HEK293 (cell line): ENCODE measurements around the gene P4HA2.

Experiments used
- CTCF ChIA-PET: fragments of 350-600 bp; formaldehyde crosslinking; extraction: SDS; loops from one replicate; lab custom pipeline; 2021; ENCODE audit warnings: antibody characterized with exemption; lab: Yijun Ruan, JAX
- POLR2A ChIA-PET: fragments of 300-600 bp; formaldehyde crosslinking; extraction: SDS; loops from one replicate; lab custom pipeline; 2020; ENCODE audit warnings: antibody characterized with exemption, inconsistent platforms; lab: Yijun Ruan, JAX
- H3K27ac ChIP-seq: fragments of 200-500 bp; sonication (Bioruptor generic); 2 replicates; pipeline ENCODE4 v1.5.1; 2014; ENCODE audit warnings: low read depth, low read length, control low read depth, inconsistent platforms; ENCODE audit errors: extremely low read depth
- H3K36me3 ChIP-seq, 2 experiments: fragments of 200-500 bp in 1 of 2; sonication (Bioruptor generic) in 1 of 2; 1 replicate in 1 of 2; 2 replicates in 1 of 2; pipeline ENCODE4 v1.5.1; 2014 to 2017; ENCODE audit warnings: inconsistent platforms in 2 of 2, low read length in 2 of 2; ENCODE audit not compliant: control insufficient read depth in 2 of 2, insufficient read depth in 1 of 2
- H3K4me1 ChIP-seq: fragments of 200-500 bp; sonication (Bioruptor generic); 2 replicates; pipeline ENCODE4 v1.5.1; 2014; ENCODE audit warnings: mild to moderate bottlenecking, low read length, inconsistent platforms; ENCODE audit not compliant: control insufficient read depth, insufficient read depth
- H3K4me3 ChIP-seq: 2 replicates; pipeline ENCODE4 v1.5.1; 2011; ENCODE audit warnings: low read depth, mild to moderate bottlenecking, control low read depth, low read length, moderate library complexity
- H3K9me3 ChIP-seq: fragments of 200-500 bp; sonication (Bioruptor generic); 2 replicates; pipeline ENCODE4 v1.5.1; 2014; ENCODE audit warnings: low read depth, low read length, inconsistent platforms; ENCODE audit not compliant: control insufficient read depth, insufficient read depth
- BCL11B ChIP-seq: fragments of 450-650 bp; formaldehyde crosslinking; IDR thresholded peaks from 2 replicates; pipeline ENCODE4 v1.5.1; 2016; ENCODE audit warnings: low read depth, missing biosample characterization, missing genetic modification characterization
- CTCF ChIP-seq: fragments of 450-650 bp; formaldehyde crosslinking; IDR thresholded peaks from 2 replicates; pipeline ENCODE4 v1.5.1; 2016; ENCODE audit warnings: missing biosample characterization, missing genetic modification characterization
- EGR2 ChIP-seq: fragments of 450-650 bp; formaldehyde crosslinking; IDR thresholded peaks from 2 replicates; pipeline ENCODE4 v1.5.1; 2016; ENCODE audit warnings: low read depth, missing biosample characterization, missing genetic modification characterization
- GLI2 ChIP-seq: fragments of 450-650 bp; formaldehyde crosslinking; IDR thresholded peaks from 2 replicates; pipeline ENCODE4; 2017; ENCODE audit warnings: missing biosample characterization, missing genetic modification characterization, low read depth, borderline replicate concordance
- GLI4 ChIP-seq: fragments of 450-650 bp; formaldehyde crosslinking; IDR thresholded peaks from 2 replicates; pipeline ENCODE4 v1.5.1; 2016; ENCODE audit warnings: missing biosample characterization, missing genetic modification characterization
- KLF17 ChIP-seq: fragments of 450-650 bp; formaldehyde crosslinking; IDR thresholded peaks from 2 replicates; pipeline ENCODE4 v1.5.1; 2016; ENCODE audit warnings: missing biosample characterization, missing genetic modification characterization
- SP2 ChIP-seq: fragments of 450-650 bp; formaldehyde crosslinking; IDR thresholded peaks from 2 replicates; pipeline ENCODE4 v1.5.1; 2016; ENCODE audit warnings: missing biosample characterization, missing genetic modification characterization
- ZBTB6 ChIP-seq: fragments of 450-650 bp; formaldehyde crosslinking; IDR thresholded peaks from 2 replicates; pipeline ENCODE4 v1.5.1; 2017; ENCODE audit warnings: missing biosample characterization, missing genetic modification characterization
- ZNF335 ChIP-seq: fragments of 450-650 bp; formaldehyde crosslinking; conservative IDR thresholded peaks from 2 replicates; pipeline ENCODE4 v1.5.1; 2016; ENCODE audit warnings: missing biosample characterization, missing genetic modification characterization
- ZNF362 ChIP-seq: fragments of 450-650 bp; formaldehyde crosslinking; IDR thresholded peaks from 2 replicates; pipeline ENCODE4 v1.5.1; 2016; ENCODE audit warnings: missing biosample characterization, missing genetic modification characterization
- ZNF404 ChIP-seq: fragments of 450-650 bp; formaldehyde crosslinking; IDR thresholded peaks from 2 replicates; pipeline ENCODE4 v1.5.1; 2017; ENCODE audit warnings: missing biosample characterization, missing genetic modification characterization
- ZNF48 ChIP-seq: fragments of 450-650 bp; formaldehyde crosslinking; IDR thresholded peaks from 2 replicates; pipeline ENCODE4 v1.5.1; 2016; ENCODE audit warnings: missing biosample characterization, missing genetic modification characterization
- ZNF596 ChIP-seq: fragments of 450-650 bp; IDR thresholded peaks from 2 replicates; pipeline ENCODE4 v1.5.0; 2018; ENCODE audit warnings: missing biosample characterization, mild to moderate bottlenecking, missing genetic modification characterization, moderate library complexity
- ZNF654 ChIP-seq: fragments of 450-650 bp; formaldehyde crosslinking; IDR thresholded peaks from 2 replicates; pipeline ENCODE4 v1.5.1; 2016; ENCODE audit warnings: low read depth, missing biosample characterization, missing genetic modification characterization
- ZNF658 ChIP-seq: fragments of 450-650 bp; formaldehyde crosslinking; IDR thresholded peaks from 2 replicates; pipeline ENCODE4; 2016; ENCODE audit warnings: missing biosample characterization, missing genetic modification characterization
- ZNF660 ChIP-seq: fragments of 450-650 bp; IDR thresholded peaks from 2 replicates; pipeline ENCODE4 v1.5.1; 2018; ENCODE audit warnings: missing biosample characterization, mild to moderate bottlenecking, missing genetic modification characterization
- ZNF707 ChIP-seq: fragments of 450-650 bp; formaldehyde crosslinking; IDR thresholded peaks from 2 replicates; pipeline ENCODE4 v1.5.1; 2016; ENCODE audit warnings: missing biosample characterization, missing genetic modification characterization
- ZNF776 ChIP-seq: fragments of 450-650 bp; formaldehyde crosslinking; IDR thresholded peaks from 2 replicates; pipeline ENCODE4 v1.5.0; 2017; ENCODE audit warnings: missing biosample characterization, missing genetic modification characterization, borderline replicate concordance
- ZNF785 ChIP-seq: fragments of 450-650 bp; formaldehyde crosslinking; IDR thresholded peaks from 2 replicates; pipeline ENCODE4 v1.5.1; 2016; ENCODE audit warnings: missing biosample characterization, missing genetic modification characterization

Gene P4HA2

GRCh38 chr5:132180134-132180745 is 47.4 kb downstream of the P4HA2 start:
- POLR2A ChIA-PET, result interaction anchor here (0.6 to 0.7 kb wide), 3 partner anchors 49 to 954 kb away, joined by 3 read pairs; no protein-coding TSS in a partner anchor
- no peak overlapping the region for H3K27ac ChIP-seq
- TF ChIP-seq ZNF404 (tag by site-specific recombination) (no peak), ZNF785 (no peak), ZNF654 (tag by site-specific recombination) (peak; percentile 96), ZNF362 (tag by site-specific recombination) (peak; percentile 86), CTCF (tag by site-specific recombination) (peak; percentile 42; the same call in 1 of the 2 replicates), GLI4 (tag by site-specific recombination) (no peak), ZBTB6 (no peak; the same call in 1 of the 2 replicates), ZNF660 (tag by site-specific recombination) (peak; percentile 67; the same call in 1 of the 2 replicates), KLF17 (tag by site-specific recombination) (no peak), ZNF596 (tag by site-specific recombination) (no peak), BCL11B (tag by site-specific recombination) (no peak), GLI2 (tag by site-specific recombination) (no peak)
- no peaks in the 10 kb centered on the region for H3K4me1 ChIP-seq
- no peaks in the 10 kb centered on the region for H3K9me3 ChIP-seq
- CTCF ChIA-PET, result interaction anchor here (0.5 to 3.8 kb wide), 46 partner anchors 10 to 1885 kb away, joined by 3 to 38 read pairs (median 4); partner anchors contain the start of gene IL3
- no peak overlapping the region for H3K4me3 ChIP-seq
- H3K36me3 ChIP-seq, result no peaks in the 10 kb centered on the region

GRCh38 chr5:132179405-132179804 is 48.2 kb downstream of the P4HA2 start:
- no peaks in the 10 kb centered on the region for H3K36me3 ChIP-seq
- POLR2A ChIA-PET, result interaction anchor here (0.6 kb wide), 1 partner anchor 711 kb away, joined by 3 read pairs; no protein-coding TSS in a partner anchor
- no peaks in the 10 kb centered on the region for H3K9me3 ChIP-seq
- CTCF ChIA-PET, result interaction anchor here (0.7 to 3.8 kb wide), 28 partner anchors 10 to 787 kb away, joined by 3 to 38 read pairs (median 4); no protein-coding TSS in a partner anchor
- H3K4me3 ChIP-seq, result no peak overlapping the region
- H3K4me1 ChIP-seq, result no peaks in the 10 kb centered on the region
- H3K27ac ChIP-seq, result no peak overlapping the region
- TF ChIP-seq ZNF776 (tag by site-specific recombination) (no peak), ZNF335 (tag by site-specific recombination) (0 out of 2 replicates have a peak, but pooled peaks have one; percentile 44), ZNF658 (no peak)

- Histone ChIP-seq H3K4me3 (no peak overlapping the region), H3K9me3 (no peaks in the 10 kb centered on the region), H3K4me1 (no peaks in the 10 kb centered on the region), H3K36me3 (no peaks in the 10 kb centered on the region), H3K27ac (no peak overlapping the region)
- POLR2A ChIA-PET, result no interaction called here
- CTCF ChIA-PET, result interaction anchor here (0.6 to 1.4 kb wide), 3 partner anchors 60 to 258 kb away, joined by 3 to 5 read pairs (median 3); no protein-coding TSS in a partner anchor
- TF ChIP-seq EGR2 (tag by site-specific recombination), result no peak
- TF ChIP-seq SP2, result no peak
- TF ChIP-seq GLI4 (tag by site-specific recombination), result no peak
- TF ChIP-seq ZNF707 (tag by site-specific recombination), result no peak
- no peak for TF ChIP-seq ZNF48 (tag by site-specific recombination)
Observed at GRCh38 chr5:132177691-132178149, 49.9 kb downstream of the P4HA2 start.
